RWPE2 (cell line): ENCODE data around the gene SMC6.

Experiments
- ATAC-seq: fragments of 200-7000 bp; cut with Tn5 transposase; 3 replicates; pipeline ENCODE4 v1.9.1; 2021; ENCODE audit warnings: low read depth
- DNase-seq: peaks from one replicate; pipeline ENCODE4 v3.0.0-alpha.2; 2020; ENCODE audit warnings: low spot score
- H3K27ac ChIP-seq: fragments of 450-650 bp; 2 replicates; pipeline ENCODE4 v1.5.1; 2017; ENCODE audit warnings: mild to moderate bottlenecking; ENCODE audit not compliant: poor library complexity, severe bottlenecking
- H3K27me3 ChIP-seq: fragments of 250-450 bp; sonication (Bioruptor Pico); 2 replicates; pipeline ENCODE4 v1.5.1; 2021; ENCODE audit warnings: mild to moderate bottlenecking, moderate library complexity; ENCODE audit not compliant: insufficient read depth, poor library complexity, severe bottlenecking
- H3K36me3 ChIP-seq: fragments of 250-450 bp; sonication (Bioruptor Pico); 2 replicates; pipeline ENCODE4 v1.5.1; 2020; ENCODE audit warnings: low read depth, mild to moderate bottlenecking, moderate library complexity
- H3K4me1 ChIP-seq: fragments of 250-450 bp; sonication (Bioruptor Pico); 2 replicates; pipeline ENCODE4 v1.5.1; 2021; ENCODE audit warnings: mild to moderate bottlenecking, moderate library complexity; ENCODE audit not compliant: insufficient read depth, poor library complexity, severe bottlenecking
- H3K4me3 ChIP-seq: fragments of 250-450 bp; sonication (Bioruptor Pico); 2 replicates; pipeline ENCODE4 v1.5.1; 2021; ENCODE audit warnings: mild to moderate bottlenecking, moderate library complexity; ENCODE audit not compliant: severe bottlenecking
- H3K9me3 ChIP-seq: fragments of 250-450 bp; sonication (Bioruptor Pico); 2 replicates; pipeline ENCODE4 v1.5.1; 2021; ENCODE audit warnings: mild to moderate bottlenecking, moderate library complexity; ENCODE audit not compliant: severe bottlenecking
- CTCF ChIP-seq: fragments of 450-650 bp; IDR thresholded peaks from one replicate; pipeline ENCODE4 v1.5.1; 2017; ENCODE audit warnings: mild to moderate bottlenecking, moderate library complexity; ENCODE audit not compliant: poor library complexity, severe bottlenecking

Gene SMC6

GRCh38 chr2:17637131-17637906 lies 116.3 kb downstream of the SMC6 start:
- no peak overlapping the region for H3K4me3 ChIP-seq
- no peaks in the 10 kb centered on the region for H3K36me3 ChIP-seq
- ATAC-seq (no peak), DNase-seq (no peak)
- TF ChIP-seq CTCF, result no peak
- H3K9me3 ChIP-seq, result no peaks in the 10 kb centered on the region
- no peak overlapping the region for H3K27ac ChIP-seq
- no peaks in the 10 kb centered on the region for H3K27me3 ChIP-seq
- no peaks in the 10 kb centered on the region for H3K4me1 ChIP-seq

GRCh38 chr2:17636257-17636656 lies 117.4 kb downstream of the SMC6 start:
- H3K27me3 ChIP-seq, result no peaks in the 10 kb centered on the region
- no peaks in the 10 kb centered on the region for H3K9me3 ChIP-seq
- no peak for TF ChIP-seq CTCF
- no peaks in the 10 kb centered on the region for H3K36me3 ChIP-seq
- H3K4me1 ChIP-seq, result no peaks in the 10 kb centered on the region
- DNase-seq (no peak), ATAC-seq (no peak)
- H3K27ac ChIP-seq, result no peak overlapping the region
- no peak overlapping the region for H3K4me3 ChIP-seq

DNA sequence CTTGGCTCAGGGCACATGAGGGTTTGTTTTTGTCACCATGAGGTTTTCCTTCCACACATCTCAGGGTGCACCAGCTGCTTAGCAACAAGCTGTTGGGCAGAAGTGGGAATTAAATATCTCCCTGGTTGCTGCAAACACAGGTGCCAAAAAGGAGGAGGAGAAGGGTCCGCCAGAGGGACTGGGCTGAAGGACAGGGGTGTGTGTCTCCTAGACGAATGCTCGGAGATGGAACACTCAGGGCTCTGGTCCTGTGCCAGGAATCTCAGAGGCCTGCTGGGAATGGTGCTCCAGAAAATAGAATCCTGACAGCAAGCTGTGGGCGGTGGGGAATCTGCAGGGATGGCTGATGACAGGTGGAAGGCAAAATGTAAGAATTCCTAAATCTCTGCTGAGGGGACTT lies 118.6 kb downstream of the SMC6 start:
- no peak for TF ChIP-seq CTCF
- no peaks in the 10 kb centered on the region for H3K4me1 ChIP-seq
- H3K9me3 ChIP-seq, result no peaks in the 10 kb centered on the region
- no peak overlapping the region for H3K27ac ChIP-seq
- DNase-seq (no peak), ATAC-seq (no peak)
- no peaks in the 10 kb centered on the region for H3K36me3 ChIP-seq
- no peaks in the 10 kb centered on the region for H3K27me3 ChIP-seq
- no peak overlapping the region for H3K4me3 ChIP-seq

DNA sequence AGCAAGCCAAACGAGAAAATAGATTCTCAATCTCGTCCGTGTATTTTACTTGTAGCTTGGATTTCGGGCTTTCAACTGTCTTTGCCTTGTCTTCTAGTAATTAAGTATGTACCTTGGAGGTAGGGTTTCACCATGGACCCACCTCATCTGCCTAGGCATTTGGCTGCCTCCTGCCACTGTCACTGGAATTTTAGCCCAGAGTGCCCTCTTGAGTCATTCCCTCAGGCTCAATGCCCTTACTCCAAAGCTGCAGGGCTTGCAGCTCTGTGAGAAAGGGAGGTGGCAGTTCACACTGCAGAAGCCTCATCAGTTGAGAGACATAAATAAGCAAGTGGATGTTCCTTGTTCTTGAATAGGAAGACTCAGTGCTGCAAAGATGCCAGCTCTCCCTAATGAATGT lies 123.5 kb downstream of the SMC6 start:
- Histone ChIP-seq H3K4me3 (no peak overlapping the region), H3K9me3 (no peaks in the 10 kb centered on the region), H3K4me1 (no peaks in the 10 kb centered on the region), H3K27me3 (no peaks in the 10 kb centered on the region), H3K36me3 (no peaks in the 10 kb centered on the region), H3K27ac (no peak overlapping the region)
- no peak for ATAC-seq
- TF ChIP-seq CTCF, result no peak
- no peak for DNase-seq
